Activated CD4-positive, alpha-beta memory T cell treated with anti-CD3 and anti-CD28 coated beads for 36 hours (primary cell): ENCODE data around the gene CNTNAP3. TPM values are rescaled to one million over a fixed set of nuclear protein-coding genes. Genes with fewer than 3 reads are reported as not detected.
"Not testable (repeated sequence)": the region's sequence is repeated elsewhere in the genome, so short reads cannot be mapped to it uniquely, and the experiment has no call there.

Experiments used
- CTCF ChIA-PET: fragments of 350-600 bp; sonication (Branson Sonifier 250); formaldehyde crosslinking; loops from one replicate; lab custom pipeline; 2021; ENCODE audit warnings: antibody characterized with exemption, inconsistent platforms; lab: Charles Lee
- POLR2A ChIA-PET: fragments of 350-600 bp; sonication (Branson Sonifier 250); formaldehyde crosslinking; loops from one replicate; lab custom pipeline; 2021; ENCODE audit warnings: antibody characterized with exemption; lab: Charles Lee
- DNase-seq: peaks from one replicate; pipeline ENCODE4 v3.0.0-alpha.2; 2020
- H3K27ac Mint-ChIP-seq: one replicate; pipeline ENCODE4 v1.8.0; 2021; ENCODE audit warnings: mixed read lengths
- H3K27me3 Mint-ChIP-seq: one replicate; pipeline ENCODE4 v1.8.0; 2021; ENCODE audit warnings: mixed read lengths
- H3K36me3 Mint-ChIP-seq: one replicate; pipeline ENCODE4 v1.8.0; 2021; ENCODE audit warnings: mixed read lengths
- H3K4me1 Mint-ChIP-seq: one replicate; pipeline ENCODE4 v1.8.0; 2021; ENCODE audit warnings: low read depth, mixed read lengths
- H3K4me3 Mint-ChIP-seq: one replicate; pipeline ENCODE4 v1.8.0; 2021; ENCODE audit warnings: mild to moderate bottlenecking, mixed read lengths
- H3K9me3 Mint-ChIP-seq: one replicate; pipeline ENCODE4 v1.8.0; 2021; ENCODE audit warnings: mixed read lengths
- intact Hi-C: fragments of 100-400 bp; cut with micrococcal nuclease; formaldehyde crosslinking; loops from one replicate; pipeline ENCODE4 v1.15.1; 2023
- total RNA-seq, 2 experiments: library from RNA; stranded (reverse); gene quantifications; one replicate each; pipeline ENCODE4 v1.2.3, GENCODE V29; 2021

CNTNAP3 gene
- total RNA-seq, 2 experiments from 2014 or later: not detected

DNA sequence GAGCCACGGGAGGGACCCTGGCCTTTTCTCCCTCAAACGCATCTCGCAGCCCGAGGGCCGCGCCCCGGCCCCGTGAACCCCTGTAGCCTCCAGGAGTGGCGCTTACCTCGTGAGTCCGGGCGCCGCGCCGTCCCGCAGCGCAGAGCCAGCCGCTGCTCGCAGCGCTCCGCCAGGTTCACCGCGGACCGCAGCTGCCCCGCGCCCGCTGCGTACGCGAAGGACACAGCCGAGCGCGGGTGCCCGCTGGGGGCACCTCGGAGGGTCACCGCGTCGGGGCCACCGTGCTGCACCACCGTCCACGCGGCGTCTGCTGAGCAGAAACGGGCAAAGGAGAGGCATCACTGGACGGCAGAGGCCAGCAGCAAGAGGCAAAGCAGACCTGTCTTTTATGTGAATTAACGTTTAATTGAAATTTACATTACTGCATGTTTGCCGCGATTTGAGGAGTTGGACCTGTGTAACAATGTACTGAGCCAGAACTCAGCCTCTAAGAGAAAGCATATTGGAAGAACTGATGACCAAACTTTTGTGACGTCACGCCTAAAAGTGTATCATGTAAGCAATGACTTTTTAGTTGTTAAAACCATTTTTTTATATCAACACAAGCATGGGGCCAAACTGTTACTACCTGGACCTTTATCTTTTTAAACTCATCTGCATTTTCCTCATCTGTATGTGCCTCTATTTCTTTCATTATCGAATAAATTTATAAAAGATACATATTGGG, 155.0 kb downstream of the CNTNAP3 start:
- H3K27ac Mint-ChIP-seq, H3K9me3 Mint-ChIP-seq, intact Hi-C loops, DNase-seq, CTCF ChIA-PET, H3K36me3 Mint-ChIP-seq, POLR2A ChIA-PET, H3K27me3 Mint-ChIP-seq, H3K4me1 Mint-ChIP-seq, H3K4me3 Mint-ChIP-seq: not testable (repeated sequence)

DNA sequence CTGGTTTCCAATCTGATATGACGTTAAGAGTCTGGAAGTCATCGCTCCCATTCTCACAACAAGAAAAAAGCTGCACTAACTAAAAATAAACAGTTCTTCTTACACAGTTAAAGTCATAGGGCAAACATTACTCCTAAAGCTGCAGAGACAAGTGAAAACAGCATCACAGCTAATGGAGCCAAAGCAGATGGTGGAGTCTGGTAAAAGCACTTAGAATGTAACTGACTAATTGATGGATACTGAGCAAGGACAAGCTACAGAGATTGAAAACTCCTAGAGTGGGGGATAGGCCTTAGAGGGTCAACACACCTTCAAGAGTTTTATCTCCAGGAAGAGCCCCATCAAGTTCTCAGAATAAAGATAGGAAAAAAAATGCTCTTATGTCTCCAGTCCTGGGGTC, 166.6 kb downstream of the CNTNAP3 start:
- H3K9me3 Mint-ChIP-seq, intact Hi-C loops, H3K27me3 Mint-ChIP-seq, H3K4me3 Mint-ChIP-seq, CTCF ChIA-PET, POLR2A ChIA-PET, H3K4me1 Mint-ChIP-seq, H3K36me3 Mint-ChIP-seq, H3K27ac Mint-ChIP-seq, DNase-seq: not testable (repeated sequence)

- H3K9me3 Mint-ChIP-seq, H3K27me3 Mint-ChIP-seq, CTCF ChIA-PET, DNase-seq, H3K36me3 Mint-ChIP-seq, POLR2A ChIA-PET, H3K4me3 Mint-ChIP-seq, H3K27ac Mint-ChIP-seq, intact Hi-C loops, H3K4me1 Mint-ChIP-seq: not testable (repeated sequence)
Observed at GRCh38 chr9:39111746-39112145, 176.2 kb downstream of the CNTNAP3 start.

DNA sequence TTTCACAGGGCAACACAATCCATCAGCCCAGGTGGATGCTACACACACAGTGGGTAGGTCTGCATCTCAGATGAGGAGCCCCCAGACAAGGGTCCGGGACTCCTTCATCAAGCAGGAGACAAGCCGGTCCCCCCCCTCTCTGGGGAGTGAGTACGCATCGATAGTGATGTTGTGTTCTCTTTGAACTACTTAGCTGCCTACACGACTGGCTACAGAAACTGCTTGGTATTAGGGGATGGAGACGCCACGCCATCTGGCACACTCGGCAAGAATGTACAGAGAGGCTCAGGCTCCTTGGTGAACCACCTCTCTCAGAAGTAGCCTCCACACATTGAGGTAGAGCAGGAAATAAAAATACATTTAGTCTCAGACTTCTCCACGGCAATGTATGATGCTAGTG, 179.8 kb downstream of the CNTNAP3 start:
- ChIA-PET CTCF (no interaction called here), POLR2A (no interaction called here)

GRCh38 chr9:39097208-39097607, 190.8 kb downstream of the CNTNAP3 start:
- H3K27me3 Mint-ChIP-seq, H3K36me3 Mint-ChIP-seq, intact Hi-C loops, H3K4me3 Mint-ChIP-seq, H3K27ac Mint-ChIP-seq, H3K9me3 Mint-ChIP-seq, DNase-seq, H3K4me1 Mint-ChIP-seq, POLR2A ChIA-PET, CTCF ChIA-PET: not testable (repeated sequence)

More for the DNA sequence above, 179.8 kb downstream of the CNTNAP3 start:
- no peaks in the 10 kb centered on the region for H3K36me3 Mint-ChIP-seq
- H3K27me3 Mint-ChIP-seq: no peaks in the 10 kb centered on the region
- no peaks in the 10 kb centered on the region for H3K4me1 Mint-ChIP-seq
- no peaks in the 10 kb centered on the region for H3K9me3 Mint-ChIP-seq
- intact Hi-C loops: no loop called here
- DNase-seq: no peak
- H3K4me3 Mint-ChIP-seq: no peak overlapping the region
- H3K27ac Mint-ChIP-seq: no peak overlapping the region

DNA sequence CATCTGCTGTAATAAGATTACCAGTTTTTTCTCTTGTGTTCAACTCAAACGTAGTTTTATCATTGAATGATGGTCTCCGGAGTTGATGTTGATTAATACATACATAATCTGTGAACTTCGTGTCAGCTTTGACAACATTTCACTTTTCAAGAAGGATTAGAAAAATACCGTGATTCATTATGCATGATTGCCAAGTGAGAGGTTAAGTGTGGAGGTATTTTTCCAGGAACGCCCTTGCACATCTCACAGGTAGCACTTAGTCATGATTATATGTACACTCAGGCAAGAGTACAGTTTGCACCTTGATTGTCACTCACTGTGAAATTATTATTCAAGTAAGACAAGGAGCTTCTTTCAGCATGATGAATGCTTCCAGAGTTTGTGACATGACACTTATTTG, 202.7 kb downstream of the CNTNAP3 start:
- H3K36me3 Mint-ChIP-seq, CTCF ChIA-PET, H3K4me3 Mint-ChIP-seq, POLR2A ChIA-PET, intact Hi-C loops, H3K27ac Mint-ChIP-seq, DNase-seq, H3K27me3 Mint-ChIP-seq, H3K4me1 Mint-ChIP-seq, H3K9me3 Mint-ChIP-seq: not testable (repeated sequence)

GRCh38 chr9:39082574-39082973, 205.4 kb downstream of the CNTNAP3 start:
- CTCF ChIA-PET, intact Hi-C loops, H3K9me3 Mint-ChIP-seq, DNase-seq, H3K27ac Mint-ChIP-seq, POLR2A ChIA-PET, H3K36me3 Mint-ChIP-seq, H3K4me3 Mint-ChIP-seq, H3K4me1 Mint-ChIP-seq: not testable (repeated sequence)
- peaks cover 13% of the 10 kb centered on the region for H3K27me3 Mint-ChIP-seq

DNA sequence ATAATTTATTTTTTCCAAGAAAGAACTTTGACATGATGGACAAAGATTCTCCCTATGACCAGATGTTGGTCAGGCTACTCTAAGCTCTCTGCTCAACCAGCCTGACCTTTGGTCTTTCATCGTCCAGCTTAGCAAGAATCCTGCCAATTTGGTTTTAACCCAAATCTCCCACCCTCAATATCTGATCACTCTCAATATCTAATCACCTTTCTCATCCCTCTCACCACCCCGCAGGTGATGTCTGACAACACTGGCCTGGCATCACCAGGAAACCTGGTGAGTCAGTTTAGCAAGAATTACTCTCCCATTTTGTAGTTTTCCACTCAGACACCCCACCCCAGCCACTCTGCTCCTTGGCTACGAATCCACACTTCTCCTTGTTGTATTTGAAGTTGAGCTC, 207.9 kb downstream of the CNTNAP3 start:
- CTCF ChIA-PET: not testable (repeated sequence)

GRCh38 chr9:39078621-39079256, 209.2 kb downstream of the CNTNAP3 start:
- H3K36me3 Mint-ChIP-seq, H3K4me3 Mint-ChIP-seq, H3K27ac Mint-ChIP-seq, intact Hi-C loops, POLR2A ChIA-PET, DNase-seq, H3K9me3 Mint-ChIP-seq, CTCF ChIA-PET, H3K4me1 Mint-ChIP-seq: not testable (repeated sequence)
- peaks cover 13% of the 10 kb centered on the region for H3K27me3 Mint-ChIP-seq

More for the DNA sequence above, 207.9 kb downstream of the CNTNAP3 start:
- H3K36me3 Mint-ChIP-seq, DNase-seq, H3K4me1 Mint-ChIP-seq, H3K4me3 Mint-ChIP-seq, H3K9me3 Mint-ChIP-seq, H3K27ac Mint-ChIP-seq, POLR2A ChIA-PET, intact Hi-C loops: not testable (repeated sequence)
- H3K27me3 Mint-ChIP-seq: peaks cover 13% of the 10 kb centered on the region

DNA sequence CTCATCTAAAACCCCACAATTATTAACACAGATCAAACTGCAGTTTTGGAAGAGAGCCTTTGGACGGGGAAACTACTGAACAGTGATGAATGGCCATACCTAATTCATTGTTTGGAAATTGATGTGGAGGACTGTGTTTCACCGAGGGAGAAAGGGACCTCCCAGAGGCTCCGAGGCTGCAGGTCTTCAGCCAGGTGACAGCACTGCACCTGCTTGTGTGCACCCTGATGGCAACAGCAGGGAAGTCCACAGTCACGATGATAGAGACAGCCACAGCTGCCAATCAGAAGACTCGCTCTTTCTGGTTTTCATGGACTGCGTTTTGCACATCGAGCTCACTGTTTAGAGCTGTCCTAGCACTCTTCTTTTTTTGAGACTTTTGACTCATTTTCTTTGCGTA, 214.4 kb downstream of the CNTNAP3 start:
- not testable (repeated sequence) for DNase-seq

DNA sequence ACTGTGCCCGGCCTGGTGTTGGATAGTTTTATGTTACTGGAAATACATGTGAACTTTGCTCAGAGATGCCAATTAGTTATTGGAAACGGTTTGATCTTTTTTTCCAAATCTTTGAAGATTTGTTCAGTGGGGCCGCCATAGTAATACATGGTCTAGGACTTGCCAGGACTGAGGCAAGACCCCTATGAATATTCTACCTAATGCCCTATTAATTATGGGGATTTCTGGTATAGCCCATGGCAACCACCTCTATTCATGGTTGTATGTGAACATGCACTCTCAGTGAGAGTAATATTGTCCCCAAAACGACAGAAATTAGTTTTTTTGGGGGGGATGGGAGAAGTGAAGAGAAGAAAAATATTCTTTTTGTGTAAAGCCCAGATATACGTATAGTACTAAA, 220.3 kb downstream of the CNTNAP3 start:
- H3K4me1 Mint-ChIP-seq, intact Hi-C loops, DNase-seq, H3K9me3 Mint-ChIP-seq, CTCF ChIA-PET, H3K36me3 Mint-ChIP-seq, H3K27me3 Mint-ChIP-seq, POLR2A ChIA-PET, H3K4me3 Mint-ChIP-seq, H3K27ac Mint-ChIP-seq: not testable (repeated sequence)

More for the DNA sequence above, 214.4 kb downstream of the CNTNAP3 start:
- CTCF ChIA-PET, H3K4me1 Mint-ChIP-seq, H3K4me3 Mint-ChIP-seq, H3K9me3 Mint-ChIP-seq, H3K27ac Mint-ChIP-seq, intact Hi-C loops, POLR2A ChIA-PET, H3K36me3 Mint-ChIP-seq, H3K27me3 Mint-ChIP-seq: not testable (repeated sequence)

DNA sequence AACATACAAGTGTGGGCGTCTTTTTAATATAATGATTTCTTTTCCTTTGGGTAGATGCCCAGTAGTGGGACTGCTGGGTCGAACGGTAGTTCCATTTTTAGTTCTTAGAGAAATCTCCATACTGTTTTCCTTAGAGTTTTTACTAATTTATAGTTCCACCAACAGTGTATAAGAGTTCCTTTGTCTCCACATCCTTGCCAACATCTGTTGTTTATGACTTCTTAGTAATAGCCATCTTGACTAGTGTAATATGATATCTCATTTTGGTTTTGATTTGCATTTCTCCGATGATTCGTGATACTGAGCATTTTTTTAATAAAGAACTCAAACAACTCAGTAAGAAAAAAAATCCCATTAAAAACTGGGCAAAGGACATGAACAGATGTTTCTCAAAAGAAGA, 225.0 kb downstream of the CNTNAP3 start:
- intact Hi-C loops, H3K4me1 Mint-ChIP-seq, H3K27me3 Mint-ChIP-seq, POLR2A ChIA-PET, H3K4me3 Mint-ChIP-seq, H3K36me3 Mint-ChIP-seq, CTCF ChIA-PET, DNase-seq, H3K9me3 Mint-ChIP-seq, H3K27ac Mint-ChIP-seq: not testable (repeated sequence)

GRCh38 chr9:39054453-39054852, 233.5 kb downstream of the CNTNAP3 start:
- H3K9me3 Mint-ChIP-seq, intact Hi-C loops, POLR2A ChIA-PET, DNase-seq, H3K36me3 Mint-ChIP-seq, H3K27ac Mint-ChIP-seq, H3K4me3 Mint-ChIP-seq, H3K27me3 Mint-ChIP-seq, CTCF ChIA-PET, H3K4me1 Mint-ChIP-seq: not testable (repeated sequence)
